Stimulated activated CD4-positive, alpha-beta T cell treated with anti-CD3 and anti-CD28 coated beads, Interleukin-1b, Interleukin-23, amount 100 ng/mL, for 24 hours (primary cell): Measurements from ENCODE around the gene BIN2.
"Not testable (repeated sequence)": the region's sequence is repeated elsewhere in the genome, so short reads cannot be mapped to it uniquely, and the experiment has no call there.

ENCODE experiments used
- DNase-seq, 4 experiments: peaks; one replicate each; pipeline ENCODE4 v3.0.0-alpha.2; 2020; ENCODE audit warnings: low read depth in 4 of 4, low spot score in 1 of 4

BIN2 gene

DNA sequence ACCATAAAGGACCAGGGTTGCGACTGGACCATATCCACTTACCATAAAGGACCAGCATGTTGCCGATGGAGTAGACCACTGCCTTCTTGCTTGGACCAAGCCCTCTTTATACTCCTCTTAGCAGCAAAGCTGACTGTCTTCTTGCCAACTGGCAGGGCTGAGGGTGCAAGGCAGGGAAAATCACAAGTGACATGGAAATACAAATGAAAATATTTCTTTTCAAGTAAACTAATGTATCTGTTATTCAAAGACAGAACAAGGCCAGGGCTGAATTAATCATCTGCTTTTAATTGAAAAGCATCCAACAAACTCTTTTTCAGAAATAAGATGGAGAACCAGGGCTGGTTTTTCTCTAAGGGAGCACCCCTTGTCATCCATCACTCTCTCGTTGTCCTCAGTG lies 22.6 kb upstream of the BIN2 start, which contains the start of gene CELA1:
TSS of gene CELA1 (minus strand) at position 99 of the 400 bp plus-strand sequence. CDS start at position 58, 41 bp downstream.
- DNase-seq = no peak

- DNase-seq = no peak
Measured at GRCh38 chr12:51345681-51346080, 21.7 kb upstream of the BIN2 start.

GRCh38 chr12:51343201-51343600 lies 19.2 kb upstream of the BIN2 start:
- no peak for DNase-seq

DNA sequence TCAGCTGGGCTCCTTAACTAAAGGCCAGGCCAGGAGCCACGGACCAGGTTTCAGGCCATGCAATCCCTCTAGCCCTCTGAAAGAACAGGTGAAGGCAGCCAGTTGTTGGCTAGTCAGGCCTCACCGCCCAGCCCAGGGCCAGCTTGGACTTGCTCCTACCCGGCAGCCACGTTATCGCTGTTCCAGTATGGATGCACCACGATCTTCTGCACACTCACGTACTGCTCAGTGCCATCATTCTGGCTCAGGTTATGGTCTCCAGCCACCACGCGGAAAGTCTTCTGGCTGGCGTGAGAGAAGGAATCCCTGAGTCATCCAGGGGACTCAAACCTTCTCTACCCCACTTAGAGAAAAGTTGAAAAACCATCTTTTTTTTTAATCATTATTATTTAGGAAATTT lies 18.4 kb upstream of the BIN2 start:
- DNase-seq = no peak

- DNase-seq = peak; percentile 38 to 56 (median 45)
Measured at GRCh38 chr12:51341251-51342007, 17.5 kb upstream of the BIN2 start.

GRCh38 chr12:51339750-51340149 lies 15.8 kb upstream of the BIN2 start:
- no peak for DNase-seq

- DNase-seq = not testable (repeated sequence)
Measured at GRCh38 chr12:51337336-51337735, 13.4 kb upstream of the BIN2 start.

GRCh38 chr12:51335931-51336330 lies 12.0 kb upstream of the BIN2 start:
- DNase-seq = no peak

GRCh38 chr12:51334764-51335163 lies 10.8 kb upstream of the BIN2 start:
- no peak for DNase-seq

DNA sequence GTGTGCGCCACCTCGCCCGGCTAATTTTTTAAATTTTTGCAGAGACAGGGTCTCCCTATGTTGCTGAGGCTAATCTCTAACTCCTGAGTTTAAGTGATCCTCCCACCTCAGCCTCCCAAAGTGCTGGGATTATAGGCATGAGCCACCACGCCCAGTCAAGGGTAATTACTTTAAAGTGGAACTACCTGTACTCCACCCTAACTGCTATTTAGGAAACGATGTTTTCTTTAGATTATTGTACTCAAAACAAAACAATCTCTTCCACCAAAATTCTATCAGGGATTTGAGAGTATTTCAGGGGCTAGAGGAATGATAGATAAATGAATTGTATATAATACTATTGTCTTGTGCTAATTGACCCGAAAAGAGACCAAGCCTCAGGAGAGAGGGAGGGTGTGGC lies 9.6 kb upstream of the BIN2 start:
- no peak for DNase-seq

DNA sequence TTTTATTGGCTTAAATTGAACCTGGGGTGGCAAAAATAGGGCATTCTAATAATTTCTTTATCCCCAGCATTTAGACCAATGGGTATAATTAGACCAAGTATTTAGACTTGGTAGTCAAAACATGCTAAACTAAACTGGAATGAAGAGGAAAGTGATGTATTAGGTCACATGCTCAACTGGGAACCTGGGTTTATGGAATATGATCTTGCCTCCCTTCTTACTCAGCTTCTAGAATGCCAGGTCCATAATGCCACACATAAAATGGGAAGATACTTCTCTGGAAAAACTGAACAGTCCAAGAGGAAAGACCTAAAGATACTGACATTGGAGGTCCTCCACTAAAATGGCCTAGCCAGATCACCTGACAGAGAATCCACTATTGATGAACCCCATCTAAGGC lies 6.2 kb upstream of the BIN2 start:
- DNase-seq = no peak

GRCh38 chr12:51329742-51330141 lies 5.8 kb upstream of the BIN2 start:
- DNase-seq = no peak

DNA sequence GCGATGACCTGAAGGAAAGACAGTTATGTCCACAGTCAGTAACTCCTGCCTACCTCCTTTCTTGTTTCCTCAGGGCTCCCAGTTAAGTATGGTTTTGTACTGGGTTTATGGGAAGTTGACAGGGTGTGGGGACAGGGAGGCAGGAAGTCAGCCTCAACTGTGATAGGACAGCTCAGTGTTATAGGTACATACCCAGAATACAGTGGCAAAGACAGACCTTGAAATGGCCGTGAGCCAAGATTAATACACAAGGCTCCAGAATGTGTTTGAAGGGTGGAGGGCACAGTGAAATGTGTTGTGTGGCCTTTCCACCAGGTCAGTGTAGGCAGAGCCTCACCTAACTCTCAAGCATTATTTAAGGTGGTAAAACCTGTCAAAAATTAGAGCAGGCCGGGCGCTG lies 4.6 kb upstream of the BIN2 start:
- DNase-seq = no peak

DNA sequence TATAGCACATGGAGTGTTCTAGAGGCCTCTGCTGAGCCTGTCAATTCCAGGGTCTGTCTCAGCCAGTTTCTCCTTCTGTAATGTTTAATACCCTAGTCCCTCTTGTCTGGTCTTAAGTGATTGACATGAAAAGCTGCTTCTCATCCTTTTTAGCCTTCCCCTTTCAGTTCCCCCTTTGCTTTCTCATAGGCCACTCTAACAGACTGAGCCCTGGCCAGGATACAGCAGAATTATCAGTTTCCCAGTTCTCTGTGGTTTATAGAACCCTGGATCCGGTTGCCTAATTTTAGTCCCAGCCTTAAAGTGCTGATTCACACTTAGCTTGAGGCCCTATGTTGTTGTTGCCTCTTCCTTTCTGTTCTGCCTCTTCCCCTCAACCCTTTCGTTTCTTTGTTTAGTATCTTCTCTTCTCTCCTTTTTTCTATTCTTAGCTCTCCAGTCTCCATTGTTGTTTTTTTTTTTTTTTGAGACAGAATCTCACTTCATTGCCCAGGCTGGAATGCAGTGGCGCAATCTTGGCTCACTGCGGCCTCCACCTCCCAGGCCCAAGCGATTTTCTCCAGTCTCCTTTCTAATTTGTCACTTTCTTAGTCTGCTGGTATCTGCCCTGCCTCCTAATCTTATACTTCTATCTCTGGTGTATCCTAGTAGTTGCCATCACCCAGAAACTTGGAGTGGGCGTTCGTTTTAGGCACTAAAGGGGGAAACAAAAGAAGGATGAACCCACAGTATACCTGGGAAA lies 2.9 kb upstream of the BIN2 start:
- DNase-seq = no peak

DNA sequence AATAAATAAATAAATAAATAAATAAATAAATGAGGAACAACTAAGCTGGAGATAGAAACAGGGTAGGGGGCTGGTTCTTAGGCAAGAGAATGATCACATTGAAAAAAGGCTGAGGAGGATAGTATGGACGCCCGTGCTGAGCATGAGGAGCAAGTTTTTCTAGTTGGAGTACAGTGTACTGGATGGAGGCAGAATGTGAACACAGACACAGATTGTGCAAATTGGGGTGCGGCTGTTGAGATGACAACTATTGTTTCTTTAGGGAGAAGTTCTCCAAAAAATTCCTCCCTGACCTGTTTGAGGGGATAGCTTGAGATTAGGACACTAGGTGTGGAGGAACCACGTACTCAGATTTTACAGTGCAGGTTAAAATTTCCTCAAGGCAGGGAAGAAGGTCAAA lies 979 bp upstream of the BIN2 start:
- no peak for DNase-seq

- DNase-seq = peak in 2 of 4 experiments; percentile 19 to 36
Measured at GRCh38 chr12:51323317-51323960, 535 bp downstream of the BIN2 start.

GRCh38 chr12:51322452-51322851 lies 1.5 kb downstream of the BIN2 start:
- DNase-seq = peak in 1 of 4 experiments; percentile 38

DNA sequence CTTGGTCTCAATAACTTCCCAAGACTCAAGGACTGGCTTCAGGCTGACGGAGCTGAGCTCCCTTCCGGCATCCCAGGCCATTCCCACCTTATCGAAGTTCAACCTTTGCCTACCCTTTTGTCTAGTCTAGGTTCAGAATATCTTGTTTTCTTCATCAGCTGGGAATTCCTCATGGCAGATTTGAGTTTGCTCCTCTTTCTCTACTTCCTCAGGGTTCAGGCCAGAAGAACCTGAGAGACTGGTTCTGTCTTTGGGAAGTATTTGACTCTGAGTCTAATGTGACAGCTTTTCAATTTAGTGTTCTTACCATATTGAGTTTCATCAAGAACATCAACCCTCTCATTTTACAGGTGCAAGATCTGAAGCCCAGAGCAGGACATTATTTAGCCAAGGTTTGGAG lies 2.1 kb downstream of the BIN2 start:
- no peak for DNase-seq

- DNase-seq = no peak
Measured at GRCh38 chr12:51320695-51321320, 3.2 kb downstream of the BIN2 start.

- DNase-seq = no peak
Measured at GRCh38 chr12:51320311-51320694, 3.7 kb downstream of the BIN2 start.

GRCh38 chr12:51318846-51319599 lies 5.0 kb downstream of the BIN2 start:
- no peak for DNase-seq
